Prostate gland (tissue), 2 donors: ENCODE data around the gene AGK. TPM values are rescaled to one million over a fixed set of nuclear protein-coding genes. Genes with fewer than 3 reads are reported as not detected.

Experiments used
- DNase-seq: peaks from one replicate; pipeline ENCODE4 v3.0.0-alpha.2; 2019; ENCODE audit warnings: low spot score
- H3K27ac ChIP-seq, 2 donors: fragments of 200-600 bp; sonication (generic); 2 replicates each; pipeline ENCODE4 v1.5.1; 2017 to 2019
- H3K27me3 ChIP-seq: fragments of 200-600 bp; sonication (generic); replicated peaks from 2 replicates; pipeline ENCODE4 v1.5.1; 2019; ENCODE audit not compliant: insufficient read depth
- H3K36me3 ChIP-seq, 2 donors: fragments of 200-600 bp; sonication (generic); 1 replicate in 1 of 2; 2 replicates in 1 of 2; pipeline versions ENCODE4 v1.5.1 to v1.8.1; 2017 to 2019
- H3K4me1 ChIP-seq: fragments of 200-600 bp; sonication (generic); replicated peaks from 2 replicates; pipeline ENCODE4 v1.5.1; 2019
- H3K4me3 ChIP-seq, 2 donors: fragments of 200-600 bp; sonication (generic); 2 replicates each; pipeline ENCODE4 v1.5.1; 2017 to 2019
- H3K9me3 ChIP-seq: fragments of 200-600 bp; sonication (generic); 2 replicates; pipeline ENCODE4 v1.5.1; 2017
- CTCF ChIP-seq, 4 experiments: fragments of 200-600 bp in 2 of 4; fragments of 450-650 bp in 2 of 4; sonication (generic) in 2 of 4; IDR thresholded peaks; 1 replicate in 3 of 4; 2 replicates in 1 of 4; pipeline ENCODE4 v1.5.1; 2016 to 2019; ENCODE audit warnings: antibody characterized with exemption in 4 of 4, mild to moderate bottlenecking in 2 of 4, moderate library complexity in 2 of 4
- POLR2A ChIP-seq: fragments of 450-650 bp; IDR thresholded peaks from one replicate; pipeline ENCODE4 v1.6.1; 2016; ENCODE audit warnings: antibody characterized with exemption, mild to moderate bottlenecking
- POLR2AphosphoS5 ChIP-seq: sonication (generic); formaldehyde crosslinking; IDR thresholded peaks from one replicate; pipeline ENCODE4 v1.6.1; 2017; ENCODE audit warnings: antibody characterized with exemption
- WGBS: methylation state at CpG from one replicate; pipeline ENCODE4 v1.1.5; 2018; 5-methylcytosine and 5-hydroxymethylcytosine counted together
- intact Hi-C: fragments of 100-400 bp; cut with DNase I; formaldehyde crosslinking; loops from one replicate; pipeline ENCODE4 v1.14.2; 2022
- total RNA-seq, 2 donors: library from RNA; depleted of rRNA; stranded (reverse); fragments of >200 nt; gene quantifications; one replicate each; pipeline ENCODE4 v1.1.0, GENCODE V29; 2016

Gene AGK
- total RNA-seq, 2 donors from 2014 or later, result 19.4 to 26.7 TPM

GRCh38 chr7:141571059-141571458 is 19.8 kb downstream of the AGK start:
- intact Hi-C loops, result no loop called here
- WGBS, result 93% methylated on average over 1 of the region's 1 CpG
- Histone ChIP-seq H3K4me1 (no peaks in the 10 kb centered on the region), H3K9me3 (no peaks in the 10 kb centered on the region), H3K27ac (no peak overlapping the region), H3K27me3 (no peaks in the 10 kb centered on the region), H3K4me3 (no peak overlapping the region), H3K36me3 (no peaks in the 10 kb centered on the region)
- no peak for DNase-seq
- TF ChIP-seq CTCF (IDR thresholded peaks at IDR 0.05) (no peak), POLR2A (no peak), POLR2AphosphoS5 (no peak)

- Histone ChIP-seq H3K27ac (no peak overlapping the region), H3K36me3 (no peaks in the 10 kb centered on the region), H3K4me1 (no peaks in the 10 kb centered on the region), H3K4me3 (no peak overlapping the region), H3K9me3 (no peaks in the 10 kb centered on the region), H3K27me3 (no peaks in the 10 kb centered on the region)
- TF ChIP-seq POLR2A (no peak), CTCF (IDR thresholded peaks at IDR 0.05) (no peak), POLR2AphosphoS5 (no peak)
- no peak for DNase-seq
- intact Hi-C loops, result no loop called here
These were observed 21.0 kb downstream of the AGK start for GRCh38 chr7:141572175-141572574.

GRCh38 chr7:141573511-141573910 is 22.3 kb downstream of the AGK start:
- 81% methylated on average over 6 of the region's 6 CpGs for WGBS
- no peak for DNase-seq

GRCh38 chr7:141575164-141575563 is 24.0 kb downstream of the AGK start:
- Histone ChIP-seq H3K4me3 (no peak overlapping the region), H3K36me3 (no peaks in the 10 kb centered on the region), H3K4me1 (no peaks in the 10 kb centered on the region), H3K9me3 (no peaks in the 10 kb centered on the region), H3K27me3 (no peaks in the 10 kb centered on the region), H3K27ac (no peak overlapping the region)
- TF ChIP-seq POLR2A, result no peak
- no peak for TF ChIP-seq POLR2AphosphoS5
- TF ChIP-seq CTCF (IDR thresholded peaks at IDR 0.05), result no peak
- intact Hi-C loops, result no loop called here
- no peak for DNase-seq
- 88% methylated on average over 1 of the region's 1 CpG for WGBS

More at GRCh38 chr7:141573511-141573910, 22.3 kb downstream of the AGK start:
- H3K27me3 ChIP-seq, result no peaks in the 10 kb centered on the region
- no peak for TF ChIP-seq CTCF (IDR thresholded peaks at IDR 0.05)
- TF ChIP-seq POLR2AphosphoS5, result no peak
- no peak for TF ChIP-seq POLR2A
- no peaks in the 10 kb centered on the region for H3K36me3 ChIP-seq
- H3K27ac ChIP-seq, result no peak overlapping the region
- H3K4me3 ChIP-seq, result no peak overlapping the region
- no peaks in the 10 kb centered on the region for H3K4me1 ChIP-seq
- H3K9me3 ChIP-seq, result no peaks in the 10 kb centered on the region
- intact Hi-C loops, result no loop called here

GRCh38 chr7:141575654-141576448 is 24.6 kb downstream of the AGK start:
- no peaks in the 10 kb centered on the region for H3K36me3 ChIP-seq
- DNase-seq, result no peak
- no peak for TF ChIP-seq POLR2AphosphoS5
- no peak for TF ChIP-seq POLR2A
- no peak for TF ChIP-seq CTCF (IDR thresholded peaks at IDR 0.05)
- no peak overlapping the region for H3K27ac ChIP-seq
- H3K27me3 ChIP-seq, result no peaks in the 10 kb centered on the region
- intact Hi-C loops, result no loop called here
- WGBS, result 95% methylated on average over 2 of the region's 2 CpGs
- no peaks in the 10 kb centered on the region for H3K9me3 ChIP-seq
- H3K4me3 ChIP-seq, result no peak overlapping the region
- no peaks in the 10 kb centered on the region for H3K4me1 ChIP-seq
